NB4 (cell line): ENCODE data around the gene VAT1L.

Experiments
- DNase-seq: peaks from one replicate; pipeline ENCODE4 v3.0.0; 2010; ENCODE audit warnings: low read depth
- H3K4me3 ChIP-seq: one replicate; pipeline ENCODE4 v1.5.1; 2011; ENCODE audit warnings: mild to moderate bottlenecking, low read depth, low read length, moderate library complexity
- CTCF ChIP-seq: IDR thresholded peaks from one replicate; pipeline ENCODE4 v1.5.1; 2012; ENCODE audit warnings: low read depth, low read length
- MAX ChIP-seq: IDR thresholded peaks from 2 replicates; pipeline ENCODE4 v1.6.1; 2011; ENCODE audit warnings: low read depth, low read length
- MYC ChIP-seq: IDR thresholded peaks from 2 replicates; pipeline ENCODE4 v1.6.1; 2011; ENCODE audit warnings: low read depth, low read length
- POLR2A ChIP-seq: IDR thresholded peaks from 2 replicates; pipeline ENCODE4 v1.6.1; 2011; ENCODE audit warnings: mild to moderate bottlenecking; ENCODE audit not compliant: insufficient read length; ENCODE audit errors: extremely low read depth

Gene VAT1L

DNA sequence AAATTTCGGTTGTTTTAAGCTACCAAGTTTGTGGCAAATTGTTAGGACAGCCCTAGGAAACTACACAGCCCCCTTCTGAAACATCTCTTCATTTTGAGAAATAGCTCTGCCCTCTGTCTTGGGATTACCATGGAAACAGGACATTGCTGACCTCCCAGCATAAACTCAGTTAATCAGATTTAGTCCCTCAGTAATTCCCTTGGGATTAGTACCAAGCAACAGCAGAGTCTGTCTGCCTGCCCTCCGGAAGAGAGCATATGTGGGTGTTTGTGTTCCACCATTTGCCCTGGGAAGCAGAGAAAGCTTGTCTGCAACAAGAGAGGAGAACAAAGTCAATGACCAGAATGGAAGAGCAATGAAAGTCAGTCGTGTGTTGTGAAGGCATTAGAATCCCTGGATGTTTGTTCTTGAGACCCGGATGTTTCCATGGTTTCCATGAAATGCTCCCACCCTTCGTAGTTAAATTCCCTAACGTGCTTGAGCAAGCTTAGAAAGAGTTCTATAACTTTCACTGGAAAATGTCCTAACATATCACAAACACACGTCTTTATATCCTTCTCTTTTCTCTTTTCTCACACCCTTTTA, 39.9 kb upstream of the VAT1L start:
- no peak for TF ChIP-seq POLR2A
- no peak for TF ChIP-seq MAX
- TF ChIP-seq MYC: no peak
- no peak for TF ChIP-seq CTCF
- DNase-seq: no peak
- no peak overlapping the region for H3K4me3 ChIP-seq

GRCh38 chr16:77749415-77749814, 38.9 kb upstream of the VAT1L start:
- DNase-seq: no peak
- H3K4me3 ChIP-seq: no peak overlapping the region
- TF ChIP-seq MYC (no peak), MAX (no peak), POLR2A (no peak), CTCF (no peak)

GRCh38 chr16:77758046-77758445, 30.3 kb upstream of the VAT1L start:
- H3K4me3 ChIP-seq: no peak overlapping the region
- TF ChIP-seq MYC: no peak
- TF ChIP-seq CTCF: no peak
- TF ChIP-seq MAX: no peak
- no peak for TF ChIP-seq POLR2A
- no peak for DNase-seq

DNA sequence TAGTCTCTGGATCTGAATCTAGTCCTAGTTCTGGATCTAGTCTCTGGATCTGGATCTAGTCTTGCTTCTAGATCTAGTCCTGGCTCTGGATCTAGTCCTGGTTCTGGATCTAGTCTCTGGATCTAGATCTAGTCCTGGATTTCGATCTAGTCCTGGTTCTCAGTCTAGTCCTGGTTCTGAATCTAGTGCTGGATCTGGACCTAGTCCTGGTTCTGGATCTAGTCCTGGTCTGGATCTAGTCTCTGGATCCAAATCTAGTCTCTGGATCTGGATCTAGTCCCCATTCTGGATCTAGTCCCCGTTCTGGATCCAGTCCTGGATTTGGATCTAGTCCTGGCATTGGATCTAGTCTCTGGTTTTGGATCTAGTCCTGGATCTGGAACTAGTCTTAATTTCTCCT, 29.9 kb upstream of the VAT1L start:
- TF ChIP-seq MYC (no peak), POLR2A (no peak), CTCF (no peak), MAX (no peak)
- no peak overlapping the region for H3K4me3 ChIP-seq
- no peak for DNase-seq

DNA sequence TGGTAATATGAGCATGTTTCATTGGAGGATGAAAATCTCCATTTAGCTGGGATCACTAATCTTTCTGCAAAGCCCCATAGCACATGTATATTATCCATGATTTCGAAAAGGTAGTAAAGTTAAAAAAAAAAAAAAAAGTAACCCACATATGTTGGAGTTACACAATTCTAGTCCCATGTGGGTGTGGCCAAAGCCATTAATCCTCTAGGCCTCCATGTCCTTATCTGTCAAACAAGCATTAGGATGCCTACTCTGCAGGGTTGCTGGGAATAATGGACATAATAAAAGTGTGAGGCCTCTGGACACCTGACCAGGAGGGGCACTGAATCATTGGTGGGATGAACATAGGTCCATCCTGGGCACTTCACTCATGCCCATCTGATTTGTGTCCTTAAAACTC, 29.2 kb upstream of the VAT1L start:
- peak; percentile 49 for DNase-seq
- no peak overlapping the region for H3K4me3 ChIP-seq
- TF ChIP-seq MAX: no peak
- no peak for TF ChIP-seq MYC
- TF ChIP-seq CTCF: no peak
- TF ChIP-seq POLR2A: no peak

DNA sequence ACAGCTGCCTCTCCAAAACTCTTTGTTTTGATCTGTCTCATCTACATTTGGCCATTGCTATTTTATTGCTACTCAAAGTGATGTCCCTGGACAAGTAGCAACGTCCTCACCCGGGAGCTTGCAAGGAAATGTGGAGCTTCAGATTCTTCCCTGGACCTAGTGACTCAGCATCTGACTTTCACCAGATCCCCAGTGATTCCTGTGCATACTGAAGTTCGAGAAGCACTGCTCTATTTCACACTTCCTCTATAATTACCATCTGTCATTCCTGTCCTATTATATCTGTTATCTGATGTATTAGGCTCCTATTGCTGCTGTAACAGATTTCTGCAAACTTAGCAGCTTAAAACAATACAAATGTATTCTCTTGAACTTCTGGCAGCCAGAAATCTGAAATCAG, 28.5 kb upstream of the VAT1L start:
- H3K4me3 ChIP-seq: no peak overlapping the region
- DNase-seq: peak; percentile 45
- no peak for TF ChIP-seq MAX
- TF ChIP-seq POLR2A: no peak
- TF ChIP-seq MYC: no peak
- TF ChIP-seq CTCF: no peak
